C4-2B (cell line): ENCODE data around the gene TRAF1.

ENCODE experiments used
- ZFX ChIP-seq: fragments of 450-650 bp; IDR thresholded peaks from 2 replicates; pipeline ENCODE4 v1.6.1; 2017
- TF ChIP-seq, protein P1 (sequence below): fragments of 450-650 bp; conservative IDR thresholded peaks from 2 replicates; pipeline ENCODE4 v1.5.1; 2017; ENCODE audit warnings: mild to moderate bottlenecking

DNA sequence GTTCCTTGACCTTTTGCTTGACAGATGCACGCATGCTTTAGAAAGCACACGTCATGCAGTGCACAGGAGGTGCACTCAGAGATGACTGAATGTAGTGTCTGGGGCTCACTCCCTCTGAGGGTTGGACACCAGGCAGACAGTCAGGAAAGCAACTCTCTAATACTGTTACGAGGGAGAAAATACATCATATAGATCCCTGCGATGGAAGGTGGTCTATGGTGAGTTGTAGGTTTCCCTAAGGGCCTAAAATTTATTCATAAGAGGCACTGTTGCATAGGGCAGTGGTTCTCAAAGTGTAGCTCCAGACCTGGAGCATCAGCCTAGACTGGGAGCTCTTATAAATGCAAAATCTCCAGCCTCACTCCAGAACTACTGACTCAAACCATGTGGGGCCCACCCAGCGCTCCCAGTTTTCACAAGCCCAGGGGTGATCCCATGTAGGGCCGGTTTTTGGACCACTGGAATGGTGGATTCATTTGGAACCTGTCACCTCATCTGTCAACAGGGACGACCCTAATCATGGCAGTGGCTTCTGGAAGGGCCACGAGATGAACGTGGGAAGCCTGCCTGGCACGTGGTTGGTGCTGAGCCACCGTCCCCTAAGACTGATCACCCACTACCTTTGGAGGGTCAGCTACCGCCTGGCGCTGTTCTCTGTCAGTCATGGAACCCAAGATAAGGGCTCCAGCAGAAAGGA, 32.8 kb downstream of the TRAF1 start:
- TF ChIP-seq, protein P1, sequence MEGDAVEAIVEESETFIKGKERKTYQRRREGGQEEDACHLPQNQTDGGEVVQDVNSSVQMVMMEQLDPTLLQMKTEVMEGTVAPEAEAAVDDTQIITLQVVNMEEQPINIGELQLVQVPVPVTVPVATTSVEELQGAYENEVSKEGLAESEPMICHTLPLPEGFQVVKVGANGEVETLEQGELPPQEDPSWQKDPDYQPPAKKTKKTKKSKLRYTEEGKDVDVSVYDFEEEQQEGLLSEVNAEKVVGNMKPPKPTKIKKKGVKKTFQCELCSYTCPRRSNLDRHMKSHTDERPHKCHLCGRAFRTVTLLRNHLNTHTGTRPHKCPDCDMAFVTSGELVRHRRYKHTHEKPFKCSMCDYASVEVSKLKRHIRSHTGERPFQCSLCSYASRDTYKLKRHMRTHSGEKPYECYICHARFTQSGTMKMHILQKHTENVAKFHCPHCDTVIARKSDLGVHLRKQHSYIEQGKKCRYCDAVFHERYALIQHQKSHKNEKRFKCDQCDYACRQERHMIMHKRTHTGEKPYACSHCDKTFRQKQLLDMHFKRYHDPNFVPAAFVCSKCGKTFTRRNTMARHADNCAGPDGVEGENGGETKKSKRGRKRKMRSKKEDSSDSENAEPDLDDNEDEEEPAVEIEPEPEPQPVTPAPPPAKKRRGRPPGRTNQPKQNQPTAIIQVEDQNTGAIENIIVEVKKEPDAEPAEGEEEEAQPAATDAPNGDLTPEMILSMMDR = no peak
- TF ChIP-seq ZFX = no peak
